ENCODE data around the gene TIAM1. TPM values are rescaled to one million over a fixed set of nuclear protein-coding genes. Genes with fewer than 3 reads are reported as not detected.

TIAM1 gene
- polyA plus RNA-seq, 3 donors from 2014 or later: 5.6 to 24.7 (median 9.1) TPM

- no peaks in the 10 kb centered on the region for H3K27me3 Mint-ChIP-seq (ENCODE audit: low read depth in 3 of 3)
- H3K9me3 Mint-ChIP-seq: no peaks in the 10 kb centered on the region
- H3K4me3 Mint-ChIP-seq: no peak overlapping the region
- peaks cover 0 to 15% (median 8%) of the 10 kb centered on the region in 3 donors for H3K36me3 Mint-ChIP-seq
- H3K4me1 Mint-ChIP-seq: peaks cover 0 to 17% of the 10 kb centered on the region in 2 donors
- H3K27ac Mint-ChIP-seq: no peak overlapping the region
- no peak for DNase-seq
Measured at GRCh38 chr21:31164713-31165694, 179.1 kb downstream of the TIAM1 start.

- Mint-ChIP-seq H3K4me1 (peaks cover 2 to 31% of the 10 kb centered on the region in 2 donors), H3K27me3 (ENCODE audit: low read depth in 3 of 3) (no peaks in the 10 kb centered on the region), H3K9me3 (peaks cover 0 to 2% (median 0%) of the 10 kb centered on the region in 6 donors), H3K4me3 (no peak overlapping the region), H3K36me3 (peaks cover 0 to 15% (median 8%) of the 10 kb centered on the region in 3 donors), H3K27ac (no peak overlapping the region)
- DNase-seq: no peak
Measured at GRCh38 chr21:31162827-31163226, 181.2 kb downstream of the TIAM1 start.

GRCh38 chr21:31162079-31162699 is 181.9 kb downstream of the TIAM1 start:
- no peak overlapping the region for H3K4me3 Mint-ChIP-seq
- H3K27ac Mint-ChIP-seq: no peak overlapping the region
- H3K9me3 Mint-ChIP-seq: peaks cover 0 to 2% (median 0%) of the 10 kb centered on the region in 6 donors
- peaks cover 0 to 19% (median 8%) of the 10 kb centered on the region in 3 donors for H3K36me3 Mint-ChIP-seq
- H3K4me1 Mint-ChIP-seq: peaks cover 2 to 31% of the 10 kb centered on the region in 2 donors
- no peak for DNase-seq
- peaks cover 0 to 2% (median 0%) of the 10 kb centered on the region in 3 donors for H3K27me3 Mint-ChIP-seq (ENCODE audit: low read depth in 3 of 3)

GRCh38 chr21:31161157-31161556 is 182.9 kb downstream of the TIAM1 start:
- Mint-ChIP-seq H3K36me3 (peaks cover 0 to 19% (median 11%) of the 10 kb centered on the region in 3 donors), H3K9me3 (peaks cover 0 to 8% (median 0%) of the 10 kb centered on the region in 6 donors), H3K27me3 (ENCODE audit: low read depth in 3 of 3) (peaks cover 0 to 2% (median 0%) of the 10 kb centered on the region in 3 donors), H3K27ac (no peak overlapping the region), H3K4me1 (peaks cover 2 to 31% of the 10 kb centered on the region in 2 donors), H3K4me3 (no peak overlapping the region)
- no peak for DNase-seq

- no peak for DNase-seq
- peaks cover 2 to 31% of the 10 kb centered on the region in 2 donors for H3K4me1 Mint-ChIP-seq
- peaks cover 0 to 15% (median 3%) of the 10 kb centered on the region in 6 donors for H3K9me3 Mint-ChIP-seq
- peak overlapping the region in 2 of 5 donors; percentile 9 to 17 for H3K4me3 Mint-ChIP-seq
- peaks cover 0 to 22% (median 15%) of the 10 kb centered on the region in 3 donors for H3K36me3 Mint-ChIP-seq
- no peak overlapping the region for H3K27ac Mint-ChIP-seq
- H3K27me3 Mint-ChIP-seq (ENCODE audit: low read depth in 3 of 3): peaks cover 0 to 2% (median 0%) of the 10 kb centered on the region in 3 donors
Measured at GRCh38 chr21:31159808-31160207, 184.3 kb downstream of the TIAM1 start.

- Mint-ChIP-seq H3K4me3 (peak overlapping the region in 3 of 5 donors; percentile 3 to 19 (median 13)), H3K36me3 (peaks cover 0 to 23% (median 22%) of the 10 kb centered on the region in 3 donors), H3K9me3 (peaks cover 0 to 15% (median 4%) of the 10 kb centered on the region in 6 donors), H3K27ac (no peak overlapping the region), H3K27me3 (ENCODE audit: low read depth in 3 of 3) (peaks cover 0 to 3% (median 2%) of the 10 kb centered on the region in 3 donors), H3K4me1 (peaks cover 2 to 31% of the 10 kb centered on the region in 2 donors)
- DNase-seq: no peak
Measured at GRCh38 chr21:31158789-31159581, 185.1 kb downstream of the TIAM1 start.

- Mint-ChIP-seq H3K4me1 (peaks cover 2 to 31% of the 10 kb centered on the region in 2 donors), H3K36me3 (peaks cover 0 to 27% (median 17%) of the 10 kb centered on the region in 3 donors), H3K9me3 (peaks cover 0 to 15% (median 4%) of the 10 kb centered on the region in 6 donors), H3K27ac (no peak overlapping the region), H3K4me3 (no peak overlapping the region), H3K27me3 (ENCODE audit: low read depth in 3 of 3) (peaks cover 0 to 4% (median 2%) of the 10 kb centered on the region in 3 donors)
- no peak for DNase-seq
Measured at GRCh38 chr21:31157756-31158155, 186.3 kb downstream of the TIAM1 start.

GRCh38 chr21:31156662-31157061 is 187.4 kb downstream of the TIAM1 start:
- Mint-ChIP-seq H3K27me3 (ENCODE audit: low read depth in 3 of 3) (peaks cover 0 to 4% (median 2%) of the 10 kb centered on the region in 3 donors), H3K27ac (no peak overlapping the region), H3K9me3 (peaks cover 0 to 15% (median 4%) of the 10 kb centered on the region in 6 donors), H3K36me3 (peaks cover 0 to 30% (median 12%) of the 10 kb centered on the region in 3 donors), H3K4me3 (no peak overlapping the region), H3K4me1 (peaks cover 2 to 28% of the 10 kb centered on the region in 2 donors)
- DNase-seq: no peak

GRCh38 chr21:31156169-31156568 is 187.9 kb downstream of the TIAM1 start:
- H3K4me1 Mint-ChIP-seq: peaks cover 2 to 23% of the 10 kb centered on the region in 2 donors
- peaks cover 0 to 15% (median 4%) of the 10 kb centered on the region in 6 donors for H3K9me3 Mint-ChIP-seq
- H3K36me3 Mint-ChIP-seq: peaks cover 0 to 30% (median 17%) of the 10 kb centered on the region in 3 donors
- no peak overlapping the region for H3K4me3 Mint-ChIP-seq
- DNase-seq: no peak
- H3K27me3 Mint-ChIP-seq (ENCODE audit: low read depth in 3 of 3): peaks cover 0 to 4% (median 2%) of the 10 kb centered on the region in 3 donors
- no peak overlapping the region for H3K27ac Mint-ChIP-seq

GRCh38 chr21:31151156-31152045 is 192.7 kb downstream of the TIAM1 start:
- peaks cover 0 to 7% (median 4%) of the 10 kb centered on the region in 6 donors for H3K9me3 Mint-ChIP-seq
- H3K4me1 Mint-ChIP-seq: no peaks in the 10 kb centered on the region
- H3K27me3 Mint-ChIP-seq (ENCODE audit: low read depth in 3 of 3): peaks cover 0 to 4% (median 0%) of the 10 kb centered on the region in 3 donors
- peaks cover 0 to 33% (median 20%) of the 10 kb centered on the region in 3 donors for H3K36me3 Mint-ChIP-seq
- H3K4me3 Mint-ChIP-seq: no peak overlapping the region
- no peak overlapping the region for H3K27ac Mint-ChIP-seq
- no peak for DNase-seq

- Mint-ChIP-seq H3K4me3 (no peak overlapping the region), H3K9me3 (no peaks in the 10 kb centered on the region), H3K27ac (no peak overlapping the region), H3K27me3 (ENCODE audit: low read depth in 3 of 3) (peaks cover 0 to 7% (median 6%) of the 10 kb centered on the region in 3 donors), H3K4me1 (no peaks in the 10 kb centered on the region), H3K36me3 (peaks cover 0 to 24% (median 17%) of the 10 kb centered on the region in 3 donors)
- no peak for DNase-seq
Measured at GRCh38 chr21:31145274-31145673, 198.8 kb downstream of the TIAM1 start.

- H3K9me3 Mint-ChIP-seq: no peaks in the 10 kb centered on the region
- no peak overlapping the region for H3K4me3 Mint-ChIP-seq
- no peaks in the 10 kb centered on the region for H3K4me1 Mint-ChIP-seq
- peaks cover 0 to 30% (median 26%) of the 10 kb centered on the region in 3 donors for H3K36me3 Mint-ChIP-seq
- peaks cover 0 to 8% (median 6%) of the 10 kb centered on the region in 3 donors for H3K27me3 Mint-ChIP-seq (ENCODE audit: low read depth in 3 of 3)
- no peak for DNase-seq
- no peak overlapping the region for H3K27ac Mint-ChIP-seq
Measured at GRCh38 chr21:31143036-31143435, 201.0 kb downstream of the TIAM1 start.
